T-helper 2 cell (primary cell): Measurements from ENCODE around the gene KRTAP2-1.
"Not testable (repeated sequence)": the region's sequence is repeated elsewhere in the genome, so short reads cannot be mapped to it uniquely, and the experiment has no call there.

Experiments used
- DNase-seq, 5 experiments: peaks; one replicate each; pipeline versions ENCODE4 v3.0.0 to v3.0.0-alpha.2; 2012 to 2022

KRTAP2-1 gene

GRCh38 chr17:41012326-41013120, 34.6 kb downstream of the KRTAP2-1 start:
- DNase-seq: no peak

DNA sequence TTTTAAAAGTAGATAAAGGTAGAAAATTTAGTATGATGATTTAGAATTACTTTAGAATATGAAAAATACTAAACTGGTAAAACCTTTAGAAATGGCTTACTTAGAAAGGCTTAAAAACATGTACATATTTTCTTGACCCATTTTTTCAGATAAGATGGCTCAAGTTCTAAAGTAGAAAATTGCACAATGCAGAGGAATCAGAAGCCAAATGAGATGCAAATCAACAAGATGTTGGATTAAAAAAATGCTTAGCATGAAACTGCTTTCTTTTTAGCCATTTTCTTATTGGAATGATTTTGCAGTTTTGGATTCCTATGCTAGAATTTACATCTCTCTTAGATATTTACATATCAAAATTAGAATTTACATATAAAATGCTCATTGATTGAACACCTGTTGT, 36.7 kb downstream of the KRTAP2-1 start:
- DNase-seq: no peak

DNA sequence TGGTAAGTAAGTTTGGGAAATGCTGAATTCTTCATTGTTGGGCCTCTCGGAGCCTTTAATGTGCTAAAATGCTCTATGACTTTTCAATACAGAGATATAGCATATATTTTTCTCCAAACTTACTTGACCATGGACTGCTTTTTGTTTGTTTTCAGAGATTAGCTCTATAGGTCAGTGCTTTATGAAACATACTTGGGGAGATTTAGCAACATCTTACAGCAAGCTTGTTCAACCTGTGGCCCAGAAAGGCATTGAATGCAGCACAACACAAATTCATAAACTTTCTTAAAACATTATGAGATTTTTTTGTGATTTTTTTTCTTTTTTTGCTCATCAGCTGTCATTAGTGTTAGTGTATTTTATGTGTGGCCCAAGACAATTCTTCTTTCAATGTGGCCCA, 37.2 kb downstream of the KRTAP2-1 start:
- DNase-seq: no peak

DNA sequence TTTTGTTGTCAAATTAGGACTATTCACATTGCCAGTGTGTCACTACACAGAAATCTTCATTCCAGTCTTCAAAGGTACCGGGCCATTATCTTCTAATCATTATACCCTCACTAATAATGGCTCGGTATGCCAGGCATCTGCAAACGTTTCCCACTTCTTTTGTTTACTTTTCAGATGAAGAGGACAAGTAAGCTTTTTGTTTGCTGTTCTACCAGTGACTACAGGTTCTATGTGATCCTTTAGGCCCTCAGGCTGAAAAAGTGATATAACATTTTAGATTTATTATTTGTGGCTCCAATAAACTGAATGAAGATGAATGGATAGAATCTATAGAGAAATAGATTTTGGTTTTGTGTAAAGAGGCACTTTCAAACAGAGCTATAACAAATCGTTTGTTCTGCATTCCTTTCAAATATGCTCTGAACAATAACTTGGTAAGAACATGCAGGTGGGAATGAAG, 37.8 kb downstream of the KRTAP2-1 start:
- no peak for DNase-seq

DNA sequence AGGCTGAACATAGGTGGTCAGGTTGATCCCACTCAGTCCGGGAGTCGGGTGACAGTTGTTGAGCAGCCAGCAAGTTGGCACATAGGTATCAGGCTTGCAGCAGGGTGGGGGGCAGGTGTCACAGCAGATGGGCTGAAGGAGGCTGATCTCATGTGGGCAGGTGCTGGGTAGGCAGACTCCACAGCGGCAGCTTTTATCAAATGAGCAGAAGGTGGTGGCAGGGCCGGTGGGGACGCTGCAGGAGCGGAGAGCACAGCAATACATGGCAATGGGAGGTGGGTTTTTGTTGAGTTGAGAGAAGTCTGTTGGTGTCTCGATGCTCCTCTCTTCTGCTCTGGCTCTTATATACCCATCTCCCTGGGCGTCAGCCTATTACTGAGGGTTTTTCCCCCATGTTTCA, 38.3 kb downstream of the KRTAP2-1 start, which contains the start of gene KRTAP3-1:
Gene KRTAP3-1 (minus strand): TSS at position 318 of the 400 bp plus-strand sequence. CDS start 54 bp downstream, at position 264.
- no peak for DNase-seq

- no peak for DNase-seq
Measured at GRCh38 chr17:41004397-41004796, 42.7 kb downstream of the KRTAP2-1 start.

DNA sequence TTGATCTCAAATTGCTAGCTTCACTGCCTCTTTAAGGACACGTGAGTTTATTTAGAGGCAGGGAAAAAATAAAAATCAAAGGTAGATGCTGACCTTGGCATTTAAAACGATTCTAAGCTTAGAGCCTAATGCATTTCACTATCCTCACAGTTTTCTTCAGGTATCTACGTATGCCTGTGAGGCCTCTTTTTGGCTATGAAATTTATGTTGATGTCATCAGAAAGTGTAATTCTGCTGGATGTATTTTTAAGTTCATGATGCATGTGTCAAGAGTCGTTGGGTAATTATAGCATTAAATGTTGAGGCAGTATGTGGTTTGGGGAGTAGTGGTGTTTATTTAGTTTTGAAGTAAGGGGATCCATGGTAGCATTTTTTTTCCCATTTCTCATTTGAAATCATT, 43.2 kb downstream of the KRTAP2-1 start:
- no peak for DNase-seq

- DNase-seq: no peak
Measured at GRCh38 chr17:41002814-41003213, 44.3 kb downstream of the KRTAP2-1 start.

- no peak for DNase-seq
Measured at GRCh38 chr17:41001795-41002194, 45.3 kb downstream of the KRTAP2-1 start.

- DNase-seq: not testable (repeated sequence)
Measured at GRCh38 chr17:40999563-40999962, 47.6 kb downstream of the KRTAP2-1 start, which contains the start of gene KRTAP3-2. TSS of gene KRTAP3-2 (minus strand) at chr17:40999906. CDS start at chr17:40999853, 53 bp downstream.

GRCh38 chr17:40997361-40997760, 49.8 kb downstream of the KRTAP2-1 start:
- no peak for DNase-seq

DNA sequence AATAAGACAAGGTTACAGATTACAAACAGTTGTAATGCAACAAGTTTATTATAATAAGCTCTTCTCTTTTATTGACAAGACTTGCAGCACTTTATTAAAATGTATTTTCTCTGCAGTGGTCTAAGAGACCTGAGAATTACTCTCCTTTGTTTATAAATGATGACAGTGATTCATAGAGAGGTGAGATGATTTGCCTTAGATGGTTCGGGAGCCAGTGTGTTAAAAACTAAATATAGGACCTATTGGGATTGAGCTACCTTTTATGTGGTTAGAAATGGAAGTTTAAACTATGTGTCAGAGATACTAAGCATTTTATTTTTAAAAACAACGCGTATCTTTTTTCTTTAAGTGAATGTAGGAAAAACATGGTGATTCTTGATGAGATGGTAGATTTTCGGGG, 50.3 kb downstream of the KRTAP2-1 start:
- DNase-seq: no peak
